MCF 10A (cell line): ENCODE data around the gene RBM38. TPM values are rescaled to one million over a fixed set of nuclear protein-coding genes. Genes with fewer than 3 reads are reported as not detected.

ENCODE experiments used
- BruUV-seq: library from RNA; stranded (reverse); fragments of 400-500 nt; replicated peaks from 2 replicates; lab custom pipeline; 2021; lab: Mats Ljungman, UMichigan
- CTCF ChIA-PET: fragments of 300-600 bp; sonication (Branson Sonifier 250); formaldehyde crosslinking; extraction: SDS; loops from one replicate; lab custom pipeline; 2021; ENCODE audit warnings: antibody characterized with exemption, inconsistent platforms; lab: Yijun Ruan, JAX
- POLR2A ChIA-PET: fragments of 300-600, 350-650 bp; sonication (Branson Sonifier 250); formaldehyde crosslinking; extraction: SDS; loops from one replicate; lab custom pipeline; 2020; ENCODE audit warnings: antibody characterized with exemption, inconsistent platforms; lab: Yijun Ruan, JAX
- DNase-seq: peaks from one replicate; pipeline ENCODE4 v3.0.0-alpha.2; 2018; ENCODE audit not compliant: unreplicated experiment
- H3K27ac Mint-ChIP-seq: one replicate; pipeline ENCODE4 v1.8.0; 2022; ENCODE audit warnings: mild to moderate bottlenecking, low read depth, mixed read lengths; ENCODE audit not compliant: unreplicated experiment
- H3K27me3 Mint-ChIP-seq: one replicate; pipeline ENCODE4 v1.8.0; 2022; ENCODE audit warnings: mixed read lengths; ENCODE audit not compliant: insufficient read depth, unreplicated experiment
- H3K36me3 Mint-ChIP-seq: one replicate; pipeline ENCODE4 v1.8.0; 2022; ENCODE audit warnings: mild to moderate bottlenecking, moderate library complexity, mixed read lengths; ENCODE audit not compliant: insufficient read depth, unreplicated experiment
- H3K4me1 Mint-ChIP-seq: one replicate; pipeline ENCODE4 v1.8.0; 2022; ENCODE audit warnings: mixed read lengths; ENCODE audit not compliant: insufficient read depth, unreplicated experiment
- H3K4me3 Mint-ChIP-seq: one replicate; pipeline ENCODE4 v1.8.0; 2022; ENCODE audit warnings: mild to moderate bottlenecking, moderate library complexity, mixed read lengths; ENCODE audit not compliant: unreplicated experiment
- H3K9me3 Mint-ChIP-seq: one replicate; pipeline ENCODE4 v1.8.0; 2022; ENCODE audit warnings: mixed read lengths; ENCODE audit not compliant: unreplicated experiment
- intact Hi-C: fragments of 100-400 bp; cut with micrococcal nuclease; formaldehyde crosslinking; loops from 2 replicates; pipeline ENCODE4 v1.14.1; 2022
- total RNA-seq: library from RNA; stranded (reverse); gene quantifications from 2 replicates; pipeline ENCODE4 v1.2.3, GENCODE V29; 2022
- TF ChIP-seq, protein P1 (sequence below): fragments of 200-600 bp; IDR thresholded peaks from one replicate; pipeline ENCODE4 v1.8.0; 2022; ENCODE audit warnings: antibody characterized with exemption, mild to moderate bottlenecking; ENCODE audit not compliant: unreplicated experiment

RBM38 gene
- total RNA-seq, 1 experiment from 2014 or later = 5.1 TPM

DNA sequence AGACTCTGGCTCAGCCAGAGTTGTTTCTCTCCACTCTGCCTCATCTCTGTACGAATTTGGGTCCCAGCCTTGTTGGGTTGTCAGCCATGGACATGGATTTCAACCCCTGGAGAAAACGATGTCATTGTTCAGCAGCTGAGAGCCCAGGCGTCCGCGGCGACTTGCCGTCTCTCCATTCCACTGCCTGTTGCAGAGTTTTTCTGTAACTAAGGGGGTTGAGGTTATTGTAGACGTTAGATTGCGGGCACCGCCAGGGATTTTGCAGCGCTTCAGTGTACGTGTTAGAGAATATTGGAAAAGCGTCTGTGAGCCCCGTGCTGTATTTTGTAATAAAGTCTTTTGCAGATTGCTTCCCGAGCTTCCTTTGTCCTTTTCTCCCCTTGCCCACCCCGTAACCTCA lies 13.1 kb upstream of the RBM38 start:
- Mint-ChIP-seq H3K4me1 (no peaks in the 10 kb centered on the region), H3K27me3 (no peaks in the 10 kb centered on the region), H3K4me3 (no peak overlapping the region), H3K36me3 (peaks cover 70% of the 10 kb centered on the region), H3K27ac (no peak overlapping the region), H3K9me3 (no peaks in the 10 kb centered on the region)
- ChIA-PET CTCF (interaction anchor here (0.6 to 7.1 kb wide), 5 partner anchors 17 to 832 kb away, joined by 3 to 56 read pairs (median 4); no protein-coding TSS in a partner anchor), POLR2A (interaction anchor here (0.6 to 0.8 kb wide), 2 partner anchors 16 to 1272 kb away, joined by 3 read pairs; no protein-coding TSS in a partner anchor)
- no TSS peak for BruUV-seq
- intact Hi-C loops = no loop called here
- TF ChIP-seq, protein P1, sequence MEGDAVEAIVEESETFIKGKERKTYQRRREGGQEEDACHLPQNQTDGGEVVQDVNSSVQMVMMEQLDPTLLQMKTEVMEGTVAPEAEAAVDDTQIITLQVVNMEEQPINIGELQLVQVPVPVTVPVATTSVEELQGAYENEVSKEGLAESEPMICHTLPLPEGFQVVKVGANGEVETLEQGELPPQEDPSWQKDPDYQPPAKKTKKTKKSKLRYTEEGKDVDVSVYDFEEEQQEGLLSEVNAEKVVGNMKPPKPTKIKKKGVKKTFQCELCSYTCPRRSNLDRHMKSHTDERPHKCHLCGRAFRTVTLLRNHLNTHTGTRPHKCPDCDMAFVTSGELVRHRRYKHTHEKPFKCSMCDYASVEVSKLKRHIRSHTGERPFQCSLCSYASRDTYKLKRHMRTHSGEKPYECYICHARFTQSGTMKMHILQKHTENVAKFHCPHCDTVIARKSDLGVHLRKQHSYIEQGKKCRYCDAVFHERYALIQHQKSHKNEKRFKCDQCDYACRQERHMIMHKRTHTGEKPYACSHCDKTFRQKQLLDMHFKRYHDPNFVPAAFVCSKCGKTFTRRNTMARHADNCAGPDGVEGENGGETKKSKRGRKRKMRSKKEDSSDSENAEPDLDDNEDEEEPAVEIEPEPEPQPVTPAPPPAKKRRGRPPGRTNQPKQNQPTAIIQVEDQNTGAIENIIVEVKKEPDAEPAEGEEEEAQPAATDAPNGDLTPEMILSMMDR = no peak
- DNase-seq = no peak

DNA sequence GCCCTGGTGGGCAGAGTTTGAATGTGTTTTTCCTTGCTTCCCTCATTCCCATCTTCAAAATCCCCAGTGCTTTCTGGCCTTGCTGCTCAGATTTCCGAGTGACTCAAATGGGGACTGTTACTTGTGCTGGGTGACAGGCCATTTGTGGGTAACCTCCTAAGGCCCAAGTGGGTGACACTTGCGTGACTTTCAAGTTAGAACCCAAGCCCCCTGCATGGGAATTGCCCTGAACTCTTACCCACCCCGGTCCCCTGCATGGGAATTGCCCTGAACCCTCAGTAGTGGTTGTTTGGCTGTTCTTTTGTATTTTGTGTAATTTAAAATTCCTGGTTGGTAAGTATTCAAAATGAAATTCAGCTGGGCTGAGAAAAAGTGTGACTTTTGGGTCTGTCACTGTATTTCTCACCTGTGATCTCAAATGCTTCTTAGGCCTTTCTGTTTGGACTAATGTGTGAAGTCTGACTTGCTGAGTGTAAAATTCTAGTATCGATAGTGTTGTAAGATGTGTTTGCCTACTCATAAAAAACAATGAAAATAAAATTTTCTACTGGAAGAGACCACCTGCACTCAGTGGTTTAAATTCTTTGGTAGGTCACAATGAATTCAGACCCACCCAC lies 12.4 kb upstream of the RBM38 start:
- Mint-ChIP-seq H3K4me3 (no peak overlapping the region), H3K27me3 (no peaks in the 10 kb centered on the region), H3K9me3 (no peaks in the 10 kb centered on the region), H3K4me1 (no peaks in the 10 kb centered on the region), H3K36me3 (peaks cover 69% of the 10 kb centered on the region), H3K27ac (no peak overlapping the region)
- intact Hi-C loops = no loop called here
- DNase-seq = no peak
- CTCF ChIA-PET = interaction anchor here (0.6 to 7.1 kb wide), 15 partner anchors 9 to 490 kb away, joined by 3 to 56 read pairs (median 4); no protein-coding TSS in a partner anchor
- no TSS peak for BruUV-seq
- POLR2A ChIA-PET = interaction anchor here (0.6 to 1.2 kb wide), 3 partner anchors 15 to 1272 kb away, joined by 3 to 4 read pairs (median 3); no protein-coding TSS in a partner anchor
- TF ChIP-seq, protein P1 = no peak

DNA sequence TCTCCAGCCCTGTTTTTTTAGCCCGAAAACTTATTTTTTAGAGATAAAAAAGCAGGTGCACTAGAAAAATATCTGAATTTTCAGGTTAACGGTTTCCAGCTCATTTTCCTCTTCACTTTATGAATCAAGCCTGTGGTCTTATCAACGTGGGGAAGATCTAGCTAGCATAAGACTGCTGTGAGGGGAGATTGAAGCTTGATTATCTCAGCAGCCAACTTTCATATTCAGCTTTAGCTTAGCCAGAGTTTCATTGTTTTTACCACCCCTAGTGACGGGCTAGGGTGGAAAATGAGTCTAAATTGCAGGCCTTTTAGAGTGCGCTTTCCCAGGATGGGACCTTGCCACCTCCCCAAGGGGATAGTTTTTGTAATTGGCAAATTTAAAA lies 11.9 kb upstream of the RBM38 start:
- CTCF ChIA-PET = interaction anchor here (0.6 to 7.1 kb wide), 15 partner anchors 10 to 1066 kb away, joined by 3 to 56 read pairs (median 5); no protein-coding TSS in a partner anchor
- intact Hi-C loops = no loop called here
- H3K36me3 Mint-ChIP-seq = peaks cover 64% of the 10 kb centered on the region
- H3K4me1 Mint-ChIP-seq = no peaks in the 10 kb centered on the region
- POLR2A ChIA-PET = interaction anchor here (0.9 to 1.2 kb wide), 3 partner anchors 13 to 18 kb away, joined by 3 to 4 read pairs (median 3); no protein-coding TSS in a partner anchor
- TF ChIP-seq, protein P1 = no peak
- H3K27me3 Mint-ChIP-seq = no peaks in the 10 kb centered on the region
- no peaks in the 10 kb centered on the region for H3K9me3 Mint-ChIP-seq
- H3K4me3 Mint-ChIP-seq = no peak overlapping the region
- H3K27ac Mint-ChIP-seq = no peak overlapping the region
- DNase-seq = no peak
- no TSS peak for BruUV-seq

DNA sequence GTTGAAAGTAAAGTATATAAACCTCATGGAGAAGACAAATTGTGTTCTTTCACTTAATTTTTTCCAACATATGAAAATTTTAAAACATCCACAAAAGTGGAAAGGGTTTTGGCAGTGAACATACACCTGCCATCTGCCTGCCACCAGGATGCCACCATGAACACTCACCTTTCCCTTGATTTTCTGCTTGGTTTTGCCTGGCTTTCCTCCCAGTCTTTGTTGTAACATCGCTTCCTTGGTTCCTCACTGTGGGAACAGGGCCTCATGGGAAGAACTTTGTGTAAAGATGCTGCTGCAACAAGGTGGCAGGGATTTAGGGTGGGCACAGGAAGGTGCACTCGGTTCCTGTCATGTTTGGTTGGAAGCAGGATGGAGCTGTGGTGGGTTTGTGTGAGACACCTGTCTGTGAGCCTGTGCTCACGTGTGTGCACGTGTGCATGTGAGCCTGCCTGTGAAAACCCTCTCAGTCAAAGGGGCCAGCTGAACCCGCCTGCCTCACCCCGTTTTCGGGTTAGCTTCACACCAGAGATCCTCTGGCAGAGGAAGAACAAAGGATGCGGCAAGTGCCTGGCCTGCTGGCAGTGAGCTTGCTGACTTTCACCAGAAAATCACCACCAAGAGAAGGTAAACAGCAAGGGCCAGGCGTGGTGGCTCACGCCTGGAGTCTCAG lies 11.0 kb upstream of the RBM38 start:
- H3K27me3 Mint-ChIP-seq = no peaks in the 10 kb centered on the region
- no peaks in the 10 kb centered on the region for H3K9me3 Mint-ChIP-seq
- no peak overlapping the region for H3K4me3 Mint-ChIP-seq
- peaks cover 55% of the 10 kb centered on the region for H3K36me3 Mint-ChIP-seq
- BruUV-seq = no TSS peak
- ChIA-PET POLR2A (interaction anchor here (0.8 to 1.2 kb wide), 3 partner anchors 12 to 24 kb away, joined by 3 to 4 read pairs (median 3); no protein-coding TSS in a partner anchor), CTCF (interaction anchor here (0.6 to 7.1 kb wide), 15 partner anchors 9 to 1067 kb away, joined by 3 to 56 read pairs (median 7); no protein-coding TSS in a partner anchor)
- H3K4me1 Mint-ChIP-seq = no peaks in the 10 kb centered on the region
- TF ChIP-seq, protein P1 = no peak
- intact Hi-C loops = loop anchor here (5.0 to 10.0 kb wide), 2 partner anchors 57 to 835 kb away; no protein-coding TSS in a partner anchor
- no peak for DNase-seq
- no peak overlapping the region for H3K27ac Mint-ChIP-seq
